Stimulated activated CD8-positive, alpha-beta memory T cell treated with anti-CD3 and anti-CD28 coated beads, Interleukin-15, amount 100 ng/mL, for 1 hour (primary cell): ENCODE data around the gene PDZD2.
"Not testable (repeated sequence)": the region's sequence is repeated elsewhere in the genome, so short reads cannot be mapped to it uniquely, and the experiment has no call there.

Experiments used
- DNase-seq: peaks from one replicate; pipeline ENCODE4 v3.0.0-alpha.2; 2020; ENCODE audit warnings: low read depth

Gene PDZD2

DNA sequence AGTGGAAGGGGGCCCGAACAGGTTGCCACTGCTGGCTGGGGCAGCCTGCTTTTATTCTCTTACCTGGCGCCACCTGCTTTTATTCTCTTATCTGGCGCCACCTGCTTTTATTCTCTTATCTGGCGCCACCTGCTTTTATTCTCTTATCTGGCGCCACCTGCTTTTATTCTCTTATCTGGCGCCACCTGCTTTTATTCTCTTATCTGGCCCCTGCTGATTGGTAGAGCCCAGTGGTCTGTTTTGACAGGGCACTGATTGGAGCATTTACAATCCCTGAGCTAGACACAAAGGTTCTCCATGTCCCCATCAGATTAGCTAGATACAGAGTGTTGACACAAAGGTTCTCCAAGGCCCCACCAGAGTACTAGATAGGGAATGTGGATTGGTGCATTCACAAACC, 52.5 kb downstream of the PDZD2 start:
- not testable (repeated sequence) for DNase-seq

DNA sequence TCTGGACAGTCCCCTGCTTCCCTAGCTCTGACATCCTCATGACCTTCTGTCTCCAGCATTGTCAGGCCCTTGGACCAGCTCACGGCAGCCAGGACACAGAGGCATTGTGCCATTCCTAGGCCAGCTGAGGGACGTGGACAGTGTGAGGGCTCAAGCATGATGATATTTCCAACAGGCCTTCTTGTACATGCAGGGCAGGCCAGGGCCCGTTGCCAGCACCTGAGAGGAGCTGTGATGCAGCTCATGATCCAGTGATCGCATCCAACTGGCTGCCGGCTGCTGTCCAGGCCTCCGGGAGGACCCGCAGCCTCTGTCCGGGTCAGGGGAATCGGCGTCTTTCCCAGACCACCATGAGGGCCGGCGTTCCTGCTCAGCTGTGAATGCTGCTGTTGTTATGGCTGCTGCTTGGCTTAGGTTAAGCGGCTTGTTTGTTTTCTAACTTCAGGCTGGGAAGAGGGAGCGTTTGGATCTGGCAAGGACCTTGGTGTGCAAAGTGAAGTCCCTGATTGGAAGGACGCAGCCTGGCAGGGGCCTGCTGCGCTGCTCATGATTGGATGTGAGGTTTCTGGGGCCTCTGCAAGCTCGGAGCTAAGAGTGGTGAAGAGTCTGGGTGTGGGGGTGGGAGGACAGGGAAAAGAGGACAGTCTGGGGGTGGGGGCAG, 53.8 kb downstream of the PDZD2 start:
- DNase-seq: no peak

DNA sequence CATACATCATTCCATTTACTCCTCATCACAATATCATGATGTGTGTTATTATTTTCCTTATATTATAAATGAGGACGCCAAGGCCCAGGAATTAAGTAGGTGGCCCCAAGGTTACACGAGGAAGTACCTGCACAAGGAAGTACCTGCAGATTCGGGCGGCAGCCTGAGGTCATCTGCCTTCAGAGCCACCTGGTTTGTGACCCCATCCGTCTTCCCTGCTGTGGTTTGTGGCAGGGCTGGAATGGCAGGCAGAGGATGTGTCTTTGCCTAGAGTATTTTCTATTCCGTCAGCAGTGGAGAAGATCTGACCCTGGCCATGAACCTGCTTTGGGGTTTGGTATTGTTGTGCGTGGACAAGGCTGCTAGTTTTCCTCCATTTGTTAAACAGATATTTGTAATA, 59.7 kb downstream of the PDZD2 start:
- no peak for DNase-seq

DNA sequence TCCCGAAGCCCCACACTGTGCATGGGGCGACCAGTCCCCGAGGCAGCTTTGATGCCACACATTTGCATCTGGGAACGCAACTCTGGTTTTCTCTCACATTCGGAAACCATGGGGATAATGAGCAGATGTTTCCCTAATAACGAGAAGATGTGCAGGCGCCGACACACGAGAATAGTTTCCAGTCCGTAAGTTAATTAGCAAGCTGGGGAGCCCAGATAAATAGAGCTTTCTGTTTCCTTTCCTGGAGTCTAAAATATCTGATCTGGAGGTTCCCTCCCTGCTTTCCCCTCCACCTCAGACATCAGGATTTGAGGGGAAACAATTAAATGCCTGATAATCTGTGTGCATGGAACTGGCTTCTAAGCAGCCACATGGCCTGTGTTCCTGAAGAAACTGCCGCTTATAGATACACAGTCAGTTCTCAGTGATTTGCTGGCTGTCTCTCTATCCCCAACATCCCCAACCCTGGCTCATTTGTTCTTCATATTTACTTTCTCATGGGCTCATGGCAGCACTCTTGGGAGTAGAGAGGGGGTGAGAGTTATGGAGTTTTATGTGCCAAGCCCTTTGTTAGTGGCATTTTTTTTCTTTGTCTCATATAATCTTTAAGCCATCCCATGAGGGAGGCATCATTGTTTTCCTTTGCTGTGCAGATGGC, 62.8 kb downstream of the PDZD2 start:
- no peak for DNase-seq

DNA sequence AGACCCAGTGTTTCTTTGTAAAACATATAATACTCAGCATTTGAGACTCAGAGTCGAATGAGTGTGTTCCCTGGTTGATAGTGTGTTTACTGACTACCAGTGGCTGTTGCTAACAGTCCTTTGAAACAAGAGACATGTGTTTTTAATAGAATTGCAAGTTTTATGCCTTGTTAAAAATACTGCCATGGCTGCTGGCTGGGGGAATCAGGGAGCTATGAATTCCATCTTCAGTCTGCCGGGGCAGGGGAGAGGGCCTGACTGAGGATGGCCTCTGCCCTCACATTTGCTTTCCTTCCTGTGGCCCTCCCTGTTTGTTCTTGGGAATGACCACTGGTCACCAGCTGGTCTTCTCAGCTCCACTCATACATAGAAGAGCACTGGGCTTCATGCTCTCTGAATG, 63.8 kb downstream of the PDZD2 start:
- no peak for DNase-seq

DNA sequence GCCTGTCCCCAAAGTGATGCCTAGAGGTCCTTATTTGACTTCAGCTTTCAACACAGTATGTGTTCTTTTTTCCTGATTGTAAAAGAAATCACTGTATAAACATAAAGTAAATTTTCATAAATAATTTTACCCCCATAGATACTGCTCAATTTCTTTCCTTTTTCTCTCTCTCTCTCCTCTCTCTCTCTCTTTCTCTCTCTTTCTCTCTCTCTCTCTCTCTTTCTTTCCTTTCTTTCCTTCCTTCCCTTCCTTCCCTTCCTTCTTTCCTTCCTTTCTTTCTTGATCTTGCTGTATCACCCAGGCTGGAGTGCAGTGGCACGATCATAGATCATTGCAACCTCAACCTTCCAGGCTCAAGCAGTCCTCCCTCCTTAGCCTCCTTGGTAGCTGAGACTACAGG, 64.8 kb downstream of the PDZD2 start:
- DNase-seq: no peak

DNA sequence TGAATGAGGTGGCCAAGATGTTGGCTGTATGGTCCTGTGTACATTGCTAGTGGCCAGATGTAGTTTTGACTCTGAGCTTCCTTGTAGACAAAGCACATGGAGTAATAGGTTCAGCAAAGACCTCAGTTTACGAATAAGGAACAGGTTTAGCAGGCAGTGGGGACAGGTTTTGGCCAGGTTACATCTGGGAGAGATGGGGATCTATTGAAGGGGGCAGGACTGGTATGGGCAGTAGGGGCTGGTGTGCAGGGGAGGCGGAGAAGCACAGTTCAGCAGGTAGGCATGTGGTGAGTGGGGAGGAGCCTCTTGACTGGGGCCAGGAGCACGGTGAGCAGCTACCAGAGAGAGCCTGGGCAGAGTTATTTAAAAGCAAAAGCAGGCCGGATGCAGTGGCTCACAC, 67.3 kb downstream of the PDZD2 start:
- no peak for DNase-seq

DNA sequence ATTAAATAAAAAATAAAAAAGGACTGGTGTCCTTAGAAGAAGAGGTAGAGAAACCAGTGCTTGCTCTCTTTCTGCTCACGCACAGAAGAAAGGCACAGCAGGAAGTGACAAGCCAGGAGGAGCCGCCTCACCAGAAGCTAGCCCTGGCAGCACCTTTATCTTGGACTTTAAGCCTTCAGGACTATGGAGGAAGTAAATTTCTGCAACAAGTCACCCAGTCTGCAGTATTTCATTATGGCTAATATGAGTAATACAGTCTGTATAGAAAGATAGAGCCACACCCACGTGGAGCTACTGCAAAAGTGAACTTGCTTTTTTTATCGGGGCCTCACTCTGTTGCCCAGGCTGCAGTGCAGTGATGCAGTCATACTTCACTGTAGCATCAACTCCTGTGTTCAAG, 68.4 kb downstream of the PDZD2 start:
- DNase-seq: no peak

DNA sequence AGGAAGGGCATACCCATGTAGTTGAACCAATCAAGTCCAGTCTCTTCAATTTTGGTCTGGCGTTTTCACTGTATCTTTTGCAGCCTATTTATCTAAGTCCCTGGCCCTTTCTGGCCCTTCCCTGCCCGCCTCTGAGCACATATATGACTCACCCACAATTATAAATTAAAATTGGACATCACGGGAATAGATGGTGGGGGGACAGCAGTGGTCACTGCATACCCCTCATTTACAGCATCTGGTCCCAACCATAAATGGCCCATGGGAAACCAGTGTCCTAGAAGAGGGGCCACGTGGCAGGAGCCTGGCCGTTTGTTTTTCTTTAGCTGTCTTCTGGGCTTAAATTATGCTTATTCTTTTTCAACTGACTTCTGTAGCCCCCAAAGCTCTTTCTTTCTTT, 69.2 kb downstream of the PDZD2 start:
- DNase-seq: no peak

DNA sequence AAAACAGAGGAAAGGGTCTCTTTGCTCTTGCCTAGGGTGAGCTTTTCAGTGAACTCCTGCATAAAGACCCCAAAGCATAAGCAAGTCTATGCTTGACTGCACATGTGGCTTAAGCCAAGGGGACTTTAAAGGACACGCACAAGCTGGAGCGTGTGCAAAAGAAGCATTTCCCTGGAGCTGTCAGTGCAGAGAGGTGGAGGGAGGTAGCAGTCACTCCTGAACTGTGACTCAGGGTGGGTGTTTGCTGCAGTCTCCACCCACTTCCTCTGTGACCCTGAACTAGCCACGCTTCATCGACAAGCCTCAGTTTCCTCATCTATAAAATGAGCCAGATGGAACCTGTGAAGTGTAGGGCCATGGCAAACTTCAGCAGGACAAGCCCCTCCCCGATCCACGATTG, 72.4 kb downstream of the PDZD2 start:
- DNase-seq: no peak

DNA sequence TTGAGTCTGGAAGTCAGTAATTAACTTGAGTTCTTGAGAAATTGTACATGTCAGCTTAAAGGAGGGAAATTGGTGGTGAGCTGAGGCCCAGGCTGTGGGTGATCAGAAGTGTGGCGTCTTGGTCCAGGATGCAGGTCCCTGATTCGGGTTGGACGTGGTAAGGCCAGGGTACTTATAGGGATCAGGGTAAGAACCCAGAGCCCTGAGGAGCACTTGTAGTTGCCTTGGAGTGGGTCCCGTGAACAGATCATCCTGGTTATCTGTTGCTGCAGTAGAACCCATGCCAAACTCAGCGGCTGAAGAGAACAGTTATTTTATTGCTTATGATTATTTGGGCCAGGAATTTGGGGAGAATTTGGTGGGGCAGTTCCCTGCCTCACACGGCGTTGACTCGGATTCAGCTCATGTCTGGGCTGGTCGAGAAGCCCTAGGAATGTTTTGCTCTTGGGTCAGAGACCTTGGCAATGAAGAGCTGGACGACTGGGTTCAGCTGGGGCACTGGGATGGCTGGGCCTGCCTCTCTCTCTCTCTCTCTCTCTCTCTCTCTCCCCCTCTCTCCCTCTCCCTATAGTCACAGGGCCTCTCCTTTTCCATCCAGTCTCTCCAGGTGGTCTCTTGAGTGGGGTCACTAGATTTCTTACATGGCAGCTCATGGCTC, 73.1 kb downstream of the PDZD2 start:
- no peak for DNase-seq

DNA sequence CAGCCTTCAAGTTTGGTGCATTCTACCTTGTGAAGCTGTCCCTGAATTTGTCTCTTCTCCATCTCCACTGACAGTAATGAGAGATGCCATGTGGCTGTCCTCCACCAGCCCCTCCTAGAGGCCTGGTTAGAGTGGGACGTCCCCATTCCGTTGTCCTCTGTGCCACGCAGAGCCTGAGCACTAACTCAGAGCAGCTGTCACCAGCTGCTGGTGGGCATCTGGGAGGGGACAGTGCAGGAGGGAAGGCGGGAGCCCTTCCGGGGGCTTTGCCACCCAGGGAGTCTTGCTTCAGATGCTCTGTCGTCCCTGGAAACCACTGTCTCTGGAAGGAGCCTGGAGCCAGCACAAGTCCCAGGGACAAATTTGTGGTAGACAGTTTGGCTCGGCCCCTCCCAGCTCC, 78.6 kb downstream of the PDZD2 start:
- DNase-seq: no peak

DNA sequence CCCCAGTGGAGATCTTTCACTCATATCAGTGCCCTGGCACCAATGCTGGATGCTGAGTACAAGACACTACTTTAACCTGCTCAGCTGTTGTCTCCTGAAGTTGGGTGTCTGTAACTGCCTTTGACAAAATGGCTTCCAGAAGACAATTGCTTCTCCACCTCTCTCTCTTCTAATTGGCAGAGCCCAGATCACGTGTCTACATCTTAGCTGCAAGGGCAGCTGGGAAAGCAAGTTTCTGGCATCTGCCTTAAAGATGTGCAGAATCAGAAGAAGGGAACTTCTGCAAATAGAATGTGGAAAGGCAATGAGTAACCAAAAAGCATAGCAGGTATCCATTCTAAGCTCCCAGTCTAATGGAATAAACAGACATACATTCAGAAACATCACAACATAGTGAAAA, 81.1 kb downstream of the PDZD2 start:
- DNase-seq: no peak

DNA sequence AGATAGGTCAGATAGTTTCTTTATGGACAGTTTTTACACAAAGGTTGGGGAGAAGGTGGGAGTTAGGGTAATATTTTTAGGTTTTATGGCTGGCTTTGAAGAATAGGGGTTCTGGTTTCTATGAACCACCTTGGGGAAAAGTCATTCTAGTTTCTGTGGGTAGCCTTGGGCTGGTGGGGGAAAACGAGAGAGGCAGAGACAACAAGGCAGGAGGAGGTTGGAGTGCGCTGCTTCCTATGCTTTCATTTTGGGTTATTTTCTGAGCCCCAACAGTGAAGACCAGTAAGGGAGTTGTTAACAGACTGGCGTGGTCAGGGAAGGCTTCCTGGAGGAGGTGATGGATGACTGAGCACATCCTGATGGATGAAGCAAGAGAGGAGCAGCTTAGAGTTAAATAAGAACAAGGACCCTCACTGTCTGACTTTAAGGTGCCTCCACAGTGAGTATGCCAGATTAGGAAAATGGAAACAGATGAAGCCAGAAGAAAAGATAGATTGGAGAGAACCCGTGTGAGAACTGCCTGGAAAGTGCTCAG, 81.9 kb downstream of the PDZD2 start:
- no peak for DNase-seq

DNA sequence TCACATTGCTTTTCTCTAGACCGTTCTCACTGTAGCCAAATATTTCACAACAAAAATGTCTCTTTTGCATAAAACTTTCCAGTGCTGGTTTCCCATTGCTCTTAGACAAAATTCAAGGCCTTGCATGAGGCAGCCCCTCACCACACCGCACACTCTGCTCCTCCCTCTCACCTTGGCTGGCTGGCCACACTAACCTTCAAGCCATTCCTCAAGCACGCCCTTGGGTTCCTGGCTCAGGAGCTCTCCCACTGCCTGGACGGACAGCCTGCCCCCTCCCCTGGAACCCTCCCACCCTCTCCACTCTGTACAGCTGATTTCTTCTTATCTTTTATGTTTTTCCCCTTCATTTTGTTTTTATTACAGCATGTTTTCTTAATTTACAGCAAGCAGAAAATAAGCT, 83.2 kb downstream of the PDZD2 start:
- DNase-seq: no peak

DNA sequence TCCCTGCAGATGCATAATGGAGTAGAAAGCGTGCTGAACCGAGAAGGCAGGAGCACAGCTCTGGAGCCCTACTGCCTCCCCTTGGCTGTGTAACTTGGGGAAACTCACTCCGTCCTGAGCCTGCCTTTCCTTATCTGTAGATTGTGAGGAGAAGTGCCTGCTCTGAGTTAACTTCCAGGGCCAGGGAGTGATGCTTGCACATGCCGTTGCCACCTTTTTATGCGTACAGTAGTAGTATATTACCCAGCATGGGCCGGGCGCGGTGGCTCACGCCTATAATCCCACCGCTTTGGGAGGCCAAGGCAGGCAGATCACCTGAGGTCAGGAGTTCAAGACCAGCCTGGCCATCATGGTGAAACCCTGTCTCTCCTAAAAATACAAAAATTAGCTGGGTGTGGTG, 87.1 kb downstream of the PDZD2 start:
- no peak for DNase-seq

DNA sequence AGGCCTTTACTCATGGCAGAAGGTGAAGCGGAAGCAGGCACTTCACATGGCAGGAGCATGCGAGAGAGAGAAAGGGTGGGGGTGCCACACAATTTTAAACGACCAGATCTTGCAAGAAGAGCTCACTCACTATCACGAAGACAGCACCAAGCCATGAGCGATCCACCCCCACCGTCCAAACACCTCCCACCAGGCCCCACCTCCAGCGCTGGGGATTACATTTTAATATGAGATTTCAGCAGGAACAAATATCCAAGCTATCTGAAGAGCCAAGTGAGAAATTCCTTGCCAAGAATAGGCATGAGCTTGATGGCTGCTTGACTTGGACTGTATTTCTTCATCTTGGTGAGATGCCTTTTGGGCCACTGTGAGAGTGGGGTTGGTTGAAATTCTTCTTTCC, 88.0 kb downstream of the PDZD2 start:
- no peak for DNase-seq

DNA sequence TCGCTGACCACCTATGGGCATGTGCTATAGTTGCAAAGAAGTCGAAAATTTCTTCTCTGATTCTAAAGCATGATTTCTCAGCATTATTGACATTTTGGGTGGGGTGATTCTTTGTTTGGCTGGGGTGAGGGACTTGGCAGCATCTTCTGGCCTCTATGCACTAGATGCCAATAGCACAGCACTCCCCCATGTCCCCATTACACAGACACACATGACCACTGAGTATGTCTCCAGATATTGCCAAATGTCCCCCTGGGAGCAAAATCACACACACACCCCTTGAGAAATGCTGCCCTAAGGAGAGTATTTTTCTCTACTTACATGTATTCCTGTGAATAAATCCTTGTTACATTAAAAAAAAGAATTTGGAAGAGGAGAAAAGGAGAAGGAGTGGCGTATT, 89.1 kb downstream of the PDZD2 start:
- no peak for DNase-seq

DNA sequence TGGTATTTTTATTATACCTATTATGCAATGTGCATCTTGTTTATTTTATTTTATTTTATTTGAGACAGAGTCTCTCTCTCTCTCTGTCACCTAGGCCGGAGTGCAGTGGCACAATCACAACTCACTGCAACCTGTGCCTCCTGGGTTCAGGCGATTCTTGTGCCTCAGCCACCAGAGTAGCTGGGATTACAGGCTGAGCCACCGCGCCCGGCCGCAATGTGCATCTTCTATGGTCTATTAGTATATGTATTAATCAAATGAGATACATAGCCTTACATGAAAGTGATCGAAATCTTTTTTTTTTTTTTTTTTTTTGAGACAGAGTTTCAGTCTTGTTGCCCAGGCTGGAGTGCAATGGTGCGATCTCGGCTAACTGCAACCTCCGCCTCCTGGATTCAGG, 89.9 kb downstream of the PDZD2 start:
- not testable (repeated sequence) for DNase-seq

DNA sequence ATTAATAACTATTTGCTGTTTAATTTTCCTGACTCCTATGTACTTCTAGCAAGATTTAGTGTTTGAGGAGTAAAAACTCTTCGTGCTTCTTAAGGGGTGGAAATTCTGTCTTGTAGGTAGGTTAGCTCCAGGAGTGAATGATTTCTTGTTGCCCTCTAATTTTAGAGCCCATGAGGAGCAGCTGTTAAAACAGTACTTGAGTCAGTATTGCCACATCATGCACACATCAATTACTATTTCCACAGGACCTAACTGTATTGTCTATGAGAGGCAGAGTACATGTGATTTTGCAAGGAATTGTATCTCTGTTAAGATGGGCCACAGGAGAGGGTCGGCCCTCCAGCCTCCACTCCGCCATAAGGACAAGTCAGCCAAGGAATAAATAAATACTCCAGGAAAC, 91.2 kb downstream of the PDZD2 start:
- no peak for DNase-seq

DNA sequence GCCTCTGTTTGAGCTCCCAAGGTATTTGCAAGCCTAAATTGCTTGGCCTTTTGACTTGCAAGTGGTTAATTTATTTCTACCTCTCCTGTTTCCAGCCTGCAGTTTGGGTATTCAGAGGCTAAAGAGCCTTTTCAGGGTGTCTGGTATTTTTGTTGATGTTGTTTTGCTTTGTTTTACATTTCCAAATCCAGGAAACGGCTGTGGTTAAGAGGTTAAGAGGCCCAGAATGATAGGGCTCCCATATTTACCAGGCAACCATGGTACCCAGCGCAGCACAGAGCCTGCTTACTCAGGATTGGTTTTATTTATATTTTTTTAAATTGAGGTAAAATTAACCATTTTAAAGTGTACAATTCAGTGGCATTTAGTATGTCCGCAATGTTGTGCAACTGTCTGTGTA, 92.1 kb downstream of the PDZD2 start:
- DNase-seq: no peak

DNA sequence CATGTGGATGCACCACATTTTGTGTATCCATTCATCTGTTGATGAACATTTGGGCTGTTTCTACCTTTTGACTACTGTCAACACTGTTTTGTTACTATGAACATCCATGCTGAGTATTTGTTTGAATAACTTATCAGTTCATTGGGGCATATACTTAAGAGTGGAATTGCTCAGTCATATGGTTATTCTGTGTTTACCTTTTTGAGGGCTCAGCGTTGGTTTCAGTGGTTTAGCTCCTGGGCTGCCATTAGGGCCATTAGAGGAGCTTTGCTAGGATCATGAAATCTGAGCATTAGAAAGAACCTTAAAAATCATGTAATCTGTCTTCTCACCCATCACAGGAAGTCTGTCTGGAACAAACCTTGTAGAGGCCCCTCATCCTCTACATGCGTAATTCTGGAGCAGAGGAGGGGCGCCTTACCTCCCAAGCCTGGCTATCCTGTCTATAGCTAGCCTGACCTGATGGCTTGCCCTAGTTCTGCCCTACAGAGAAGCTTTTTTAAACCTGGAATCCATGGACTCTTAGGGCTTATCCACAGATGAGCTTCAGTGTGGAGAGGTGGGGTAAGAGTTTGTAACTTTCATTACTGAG, 92.9 kb downstream of the PDZD2 start:
- no peak for DNase-seq

DNA sequence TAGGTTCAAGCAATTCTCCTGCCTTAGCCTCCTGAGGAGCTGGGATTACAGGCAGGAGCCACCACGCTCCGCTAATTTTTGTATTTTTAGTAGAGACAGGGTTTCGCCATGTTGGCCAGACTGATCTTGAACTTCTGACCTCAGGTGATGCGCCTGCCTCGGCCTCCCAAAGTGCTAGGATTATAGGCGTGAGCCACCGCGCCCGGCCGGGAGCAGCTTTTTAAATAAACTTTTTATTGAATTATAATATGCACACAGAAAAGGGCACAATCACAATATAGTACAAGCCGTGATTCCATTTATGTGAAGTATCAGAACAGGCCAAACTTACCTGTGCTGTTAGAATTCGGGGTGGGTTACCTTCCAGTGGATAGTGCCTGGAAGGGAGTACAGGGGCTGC, 93.9 kb downstream of the PDZD2 start:
- DNase-seq: not testable (repeated sequence)
